IgD-negative memory B cell (primary cell): ENCODE results near the gene ZXDB. TPM values are rescaled to one million over a fixed set of nuclear protein-coding genes. Genes with fewer than 3 reads are reported as not detected.
"Not testable (repeated sequence)": the region's sequence is repeated elsewhere in the genome, so short reads cannot be mapped to it uniquely, and the experiment has no call there.

Experiments used
- H3K27ac Mint-ChIP-seq, 3 donors: one replicate each; pipeline ENCODE4 v1.8.0; 2020 to 2022; ENCODE audit warnings: mild to moderate bottlenecking in 3 of 3, mixed read lengths in 3 of 3, moderate library complexity in 1 of 3
- H3K27me3 Mint-ChIP-seq: one replicate; pipeline ENCODE4 v1.8.0; 2021; ENCODE audit warnings: mixed read lengths
- H3K36me3 Mint-ChIP-seq: one replicate; pipeline ENCODE4 v1.8.0; 2020; ENCODE audit warnings: mild to moderate bottlenecking, mixed read lengths
- H3K4me1 Mint-ChIP-seq, 3 donors: one replicate each; pipeline ENCODE4 v1.8.0; 2020 to 2022; ENCODE audit warnings: mixed read lengths in 3 of 3, mild to moderate bottlenecking in 1 of 3
- H3K4me3 Mint-ChIP-seq, 4 donors: one replicate each; pipeline ENCODE4 v1.8.0; 2020 to 2022; ENCODE audit warnings: mild to moderate bottlenecking in 4 of 4, mixed read lengths in 4 of 4, moderate library complexity in 3 of 4
- H3K9me3 Mint-ChIP-seq, 3 donors: one replicate each; pipeline ENCODE4 v1.8.0; 2020 to 2021; ENCODE audit warnings: mixed read lengths in 3 of 3, mild to moderate bottlenecking in 1 of 3
- polyA plus RNA-seq: library from polyadenylated mRNA; unstranded; fragments of 300-500 nt; fragmentation: Illumina TruSeq; gene quantifications from one replicate; pipeline ENCODE4 v1.2.3, GENCODE V29; 2021

Gene ZXDB
- polyA plus RNA-seq, 1 donor from 2014 or later: 7.9 TPM

DNA sequence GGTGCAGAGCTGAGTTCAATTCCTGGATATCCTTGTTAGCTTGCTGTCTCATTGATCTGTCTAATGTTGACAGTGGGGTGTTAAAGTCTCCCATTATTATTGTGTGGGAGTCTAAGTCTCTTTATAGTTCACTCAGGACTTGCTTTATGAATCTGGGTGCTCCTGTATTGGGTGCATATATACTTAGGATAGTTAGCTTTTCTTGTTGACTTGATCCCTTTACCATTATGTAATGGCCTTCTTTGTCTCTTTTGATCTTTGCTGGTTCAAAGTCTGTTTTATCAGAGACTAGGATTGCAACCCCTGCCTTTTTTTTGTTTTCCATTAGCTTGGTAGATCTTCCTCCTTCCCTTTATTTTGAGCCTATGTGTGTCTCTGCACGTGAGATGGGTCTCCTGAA, 21.5 kb downstream of the ZXDB start:
- not testable (repeated sequence) for H3K36me3 Mint-ChIP-seq, H3K4me1 Mint-ChIP-seq, H3K27ac Mint-ChIP-seq, H3K27me3 Mint-ChIP-seq, H3K4me3 Mint-ChIP-seq
- H3K9me3 Mint-ChIP-seq: peaks cover 2 to 16% (median 3%) of the 10 kb centered on the region in 3 donors

DNA sequence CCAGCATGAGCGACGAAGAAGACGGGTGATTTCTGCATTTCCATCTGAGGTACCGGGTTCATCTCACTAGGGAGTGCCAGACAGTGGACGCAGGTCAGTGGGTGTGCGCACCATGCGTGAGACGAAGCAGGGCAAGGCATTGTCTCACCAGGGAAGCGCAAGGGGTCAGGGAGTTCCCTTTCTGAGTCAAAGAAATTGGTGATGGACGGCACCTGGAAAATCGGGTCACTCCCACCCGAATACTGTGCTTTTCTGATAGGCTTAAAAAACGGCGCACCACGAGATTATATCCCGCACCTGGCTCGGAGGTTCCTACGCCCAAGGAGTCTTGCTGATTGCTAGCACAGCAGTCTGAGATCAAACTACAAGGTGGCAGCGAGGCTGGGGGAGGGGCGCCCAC, 37.6 kb downstream of the ZXDB start:
- H3K4me3 Mint-ChIP-seq, H3K36me3 Mint-ChIP-seq, H3K27ac Mint-ChIP-seq, H3K27me3 Mint-ChIP-seq, H3K4me1 Mint-ChIP-seq: not testable (repeated sequence)
- peaks cover 0 to 15% (median 11%) of the 10 kb centered on the region in 3 donors for H3K9me3 Mint-ChIP-seq

DNA sequence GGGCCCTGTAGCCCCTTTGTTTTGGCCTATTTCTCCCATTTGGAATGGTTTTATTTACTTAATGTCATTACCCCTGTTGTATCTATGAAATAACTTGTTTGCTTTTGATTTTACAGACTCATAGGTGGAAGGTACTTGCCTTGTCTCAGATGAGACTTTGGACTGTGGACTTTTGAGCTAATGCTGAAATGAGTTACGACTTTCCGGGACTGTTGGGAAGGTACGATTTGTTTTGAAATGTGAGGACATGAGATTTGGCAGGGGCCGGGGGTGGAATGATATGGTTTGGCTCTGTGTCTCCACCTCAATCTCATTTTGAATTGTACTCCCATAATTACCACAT, 48.8 kb downstream of the ZXDB start:
- no peaks in the 10 kb centered on the region for H3K36me3 Mint-ChIP-seq
- H3K27me3 Mint-ChIP-seq: no peaks in the 10 kb centered on the region
- H3K4me3 Mint-ChIP-seq: no peak overlapping the region
- H3K9me3 Mint-ChIP-seq: peaks cover 0 to 6% (median 2%) of the 10 kb centered on the region in 3 donors
- no peaks in the 10 kb centered on the region for H3K4me1 Mint-ChIP-seq
- H3K27ac Mint-ChIP-seq: no peak overlapping the region

- H3K4me3 Mint-ChIP-seq: no peak overlapping the region
- no peaks in the 10 kb centered on the region for H3K4me1 Mint-ChIP-seq
- H3K9me3 Mint-ChIP-seq: peaks cover 0 to 6% (median 4%) of the 10 kb centered on the region in 3 donors
- no peaks in the 10 kb centered on the region for H3K27me3 Mint-ChIP-seq
- no peaks in the 10 kb centered on the region for H3K36me3 Mint-ChIP-seq
- H3K27ac Mint-ChIP-seq: no peak overlapping the region
These were observed 49.5 kb downstream of the ZXDB start for GRCh38 chrX:57641338-57641737.

- H3K36me3 Mint-ChIP-seq: no peaks in the 10 kb centered on the region
- no peak overlapping the region for H3K27ac Mint-ChIP-seq
- H3K4me3 Mint-ChIP-seq: no peak overlapping the region
These were observed 51.9 kb downstream of the ZXDB start for GRCh38 chrX:57643698-57644097.

DNA sequence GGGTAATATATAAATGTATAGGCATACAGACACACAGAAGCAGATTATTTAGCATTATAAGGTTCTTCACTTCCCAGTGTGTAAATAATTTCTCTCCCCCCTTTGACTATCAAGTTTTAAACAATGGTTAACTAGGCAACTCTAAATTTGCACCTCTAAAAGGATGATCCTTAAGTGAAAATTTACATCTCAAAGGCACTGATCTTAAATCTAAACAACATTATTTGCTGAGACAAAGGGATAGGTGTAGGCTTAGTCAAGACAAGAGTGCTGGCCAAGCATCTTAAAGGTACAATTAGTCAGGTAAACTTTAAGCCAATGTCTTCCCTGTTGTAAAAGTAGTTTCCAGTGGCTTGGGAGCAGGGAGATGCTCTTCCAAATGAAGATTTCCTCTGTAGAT, 55.2 kb downstream of the ZXDB start:
- peaks cover 0 to 2% (median 0%) of the 10 kb centered on the region in 3 donors for H3K9me3 Mint-ChIP-seq

More at GRCh38 chrX:57643698-57644097, 51.9 kb downstream of the ZXDB start:
- Mint-ChIP-seq H3K4me1 (no peaks in the 10 kb centered on the region), H3K9me3 (peaks cover 0 to 4% (median 0%) of the 10 kb centered on the region in 3 donors), H3K27me3 (no peaks in the 10 kb centered on the region)

More for the DNA sequence above, 55.2 kb downstream of the ZXDB start:
- H3K4me1 Mint-ChIP-seq: no peaks in the 10 kb centered on the region
- H3K4me3 Mint-ChIP-seq: no peak overlapping the region
- H3K27ac Mint-ChIP-seq: no peak overlapping the region
- H3K27me3 Mint-ChIP-seq: peaks cover 2% of the 10 kb centered on the region
- H3K36me3 Mint-ChIP-seq: no peaks in the 10 kb centered on the region

Other genes starting within 250 kb of the ZXDB start
- gene NLRP2B, start 88.2 kb downstream of the ZXDB start, polyA plus RNA-seq: not detected